GM20000 (cell line): Measurements from ENCODE around the gene PSTPIP2.

Experiments
- DNase-seq: peaks from one replicate; pipeline ENCODE4 v3.0.0; 2012; ENCODE audit warnings: low spot score
- TF ChIP-seq, protein P1 (sequence below): IDR thresholded peaks from 2 replicates; pipeline ENCODE4 v1.5.1; 2012; ENCODE audit warnings: mild to moderate bottlenecking, control low read depth; ENCODE audit errors: extremely low read depth, missing control alignments

Gene PSTPIP2

GRCh38 chr18:46046126-46046525 is 25.9 kb downstream of the PSTPIP2 start:
- DNase-seq, result no peak
- TF ChIP-seq, protein P1, sequence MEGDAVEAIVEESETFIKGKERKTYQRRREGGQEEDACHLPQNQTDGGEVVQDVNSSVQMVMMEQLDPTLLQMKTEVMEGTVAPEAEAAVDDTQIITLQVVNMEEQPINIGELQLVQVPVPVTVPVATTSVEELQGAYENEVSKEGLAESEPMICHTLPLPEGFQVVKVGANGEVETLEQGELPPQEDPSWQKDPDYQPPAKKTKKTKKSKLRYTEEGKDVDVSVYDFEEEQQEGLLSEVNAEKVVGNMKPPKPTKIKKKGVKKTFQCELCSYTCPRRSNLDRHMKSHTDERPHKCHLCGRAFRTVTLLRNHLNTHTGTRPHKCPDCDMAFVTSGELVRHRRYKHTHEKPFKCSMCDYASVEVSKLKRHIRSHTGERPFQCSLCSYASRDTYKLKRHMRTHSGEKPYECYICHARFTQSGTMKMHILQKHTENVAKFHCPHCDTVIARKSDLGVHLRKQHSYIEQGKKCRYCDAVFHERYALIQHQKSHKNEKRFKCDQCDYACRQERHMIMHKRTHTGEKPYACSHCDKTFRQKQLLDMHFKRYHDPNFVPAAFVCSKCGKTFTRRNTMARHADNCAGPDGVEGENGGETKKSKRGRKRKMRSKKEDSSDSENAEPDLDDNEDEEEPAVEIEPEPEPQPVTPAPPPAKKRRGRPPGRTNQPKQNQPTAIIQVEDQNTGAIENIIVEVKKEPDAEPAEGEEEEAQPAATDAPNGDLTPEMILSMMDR, result no peak

DNA sequence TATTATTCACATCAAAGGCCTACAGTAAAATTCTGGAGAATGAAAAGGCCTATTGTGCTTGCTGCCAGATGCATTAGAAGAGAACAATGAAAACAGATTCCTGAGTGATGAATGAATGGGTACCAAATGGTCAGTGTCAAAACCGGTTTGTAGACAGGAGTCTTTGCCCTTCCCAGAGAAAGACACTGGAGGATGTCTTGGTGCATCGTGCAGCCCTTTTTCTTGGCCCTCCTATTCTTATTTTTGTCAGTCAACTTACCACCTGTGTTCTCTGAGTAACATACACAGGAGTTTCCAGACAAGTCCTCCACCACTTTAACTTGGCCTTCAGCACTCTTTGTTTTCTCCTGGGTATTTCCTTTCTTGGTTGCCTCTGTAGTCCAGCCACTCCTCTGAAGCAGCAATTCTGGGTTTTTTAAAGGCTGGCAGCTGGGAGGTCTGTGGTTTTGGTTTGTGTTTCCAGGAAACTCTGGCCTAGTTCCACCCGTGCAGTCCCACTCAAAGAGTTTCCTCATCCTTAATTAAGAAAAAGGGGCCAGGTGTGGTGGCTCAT is 29.4 kb downstream of the PSTPIP2 start:
- DNase-seq, result no peak
- TF ChIP-seq, protein P1, result no peak

- no peak for DNase-seq
- TF ChIP-seq, protein P1, result no peak
These were observed 31.3 kb downstream of the PSTPIP2 start for GRCh38 chr18:46040747-46041104.

DNA sequence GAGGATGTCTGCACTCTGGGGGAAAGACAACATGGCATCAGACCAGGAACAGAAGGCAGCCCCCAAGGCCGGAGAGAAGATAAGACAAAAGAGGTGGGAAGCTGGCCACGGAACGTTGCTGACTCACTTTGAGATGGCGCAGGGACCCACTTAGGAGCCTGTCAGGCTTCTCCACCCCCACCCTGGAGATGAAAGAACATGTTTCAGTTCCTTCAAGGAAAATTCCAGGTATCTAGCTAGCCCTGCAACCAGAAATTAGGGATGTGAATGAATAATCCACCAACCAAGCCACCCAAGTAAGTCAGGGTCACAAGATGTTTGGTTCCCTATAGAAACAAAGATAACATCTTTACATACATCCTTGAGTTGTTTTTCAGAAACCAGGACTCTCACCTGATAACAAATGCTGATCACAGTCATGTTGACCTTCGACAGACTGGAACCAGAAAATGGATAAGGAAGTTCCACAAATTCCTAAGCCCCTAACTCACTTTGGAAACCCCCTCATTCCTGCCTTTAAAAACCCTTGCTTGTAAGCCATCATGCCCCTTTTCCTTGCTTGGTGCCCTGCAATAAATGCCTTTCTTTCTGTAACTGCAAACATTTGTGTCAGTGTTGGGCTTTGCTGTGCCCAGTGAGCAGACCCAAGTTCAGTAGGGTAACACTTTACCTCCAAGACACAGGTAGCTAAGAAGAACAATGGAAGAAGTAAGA is 31.9 kb downstream of the PSTPIP2 start:
- no peak for DNase-seq
- TF ChIP-seq, protein P1, result no peak

GRCh38 chr18:46037512-46038305 is 34.4 kb downstream of the PSTPIP2 start:
- no peak for DNase-seq
- TF ChIP-seq, protein P1, result no peak

GRCh38 chr18:46035696-46036680 is 36.1 kb downstream of the PSTPIP2 start:
- TF ChIP-seq, protein P1, result no peak
- DNase-seq, result no peak
